Mammary epithelial cell (primary cell): ENCODE results near the gene RPP40.

Experiments
- CTCF ChIP-seq, 2 donors: IDR thresholded peaks in 1 of 2; conservative IDR thresholded peaks in 1 of 2; 2 replicates each; pipeline ENCODE4 v1.5.1; 2011 to 2012; ENCODE audit warnings: inconsistent platforms in 2 of 2, low read length in 2 of 2, mild to moderate bottlenecking in 2 of 2, control low read depth in 1 of 2, low read depth in 1 of 2; ENCODE audit not compliant: insufficient read depth in 1 of 2; ENCODE audit errors: extremely low read depth in 1 of 2
- EZH2 ChIP-seq: IDR thresholded peaks from 2 replicates; pipeline ENCODE4 v1.6.1; 2012; ENCODE audit warnings: low read length, inconsistent platforms, borderline replicate concordance

- TF ChIP-seq CTCF (conservative IDR thresholded peaks at IDR 0.05 in 1 of 2, IDR thresholded peaks at IDR 0.05 in 1 of 2; ENCODE audit: extremely low read depth in 1 of 2, insufficient read depth in 1 of 2, low read depth in 1 of 2, low read length in 2 of 2) = no peak
- TF ChIP-seq EZH2 = no peak
These were observed 2.4 kb upstream of the RPP40 start for GRCh38 chr6:5006222-5006621.
